HepG2 (cell line): Measurements from ENCODE around the gene GLDC. TPM values are rescaled to one million over a fixed set of nuclear protein-coding genes. Genes with fewer than 3 reads are reported as not detected.

Experiments used
- ATAC-seq: fragments of 200-7000 bp; cut with Tn5 transposase; 3 replicates; pipeline ENCODE4 v1.9.1; 2020; ENCODE audit warnings: mild to moderate bottlenecking, moderate library complexity
- BruUV-seq: library from RNA; stranded (reverse); fragments of 400-500 nt; replicated peaks from 2 replicates; lab custom pipeline; 2021; lab: Mats Ljungman, UMichigan
- CTCF ChIA-PET: fragments of 300-600 bp; formaldehyde crosslinking; extraction: SDS; loops from one replicate; lab custom pipeline; 2021; ENCODE audit warnings: low total read pairs, inconsistent platforms, low intra/inter-chr PET ratio; lab: Yijun Ruan, JAX
- POLR2A ChIA-PET: fragments of 350-600 bp; sonication (Branson Sonifier 250); formaldehyde crosslinking; loops from one replicate; lab custom pipeline; 2020; ENCODE audit warnings: antibody characterized with exemption, inconsistent platforms; lab: Yijun Ruan, JAX
- DNase-seq: peaks from one replicate; pipeline ENCODE4 v3.0.0-alpha.2; 2015; ENCODE audit warnings: low spot score
- FAIRE-seq: peaks from 3 replicates; lab custom pipeline; 2011; peaks lifted over from hg19 to GRCh38; lab: Jason Lieb, UNC
- H2AFZ ChIP-seq: one replicate; pipeline ENCODE4 v1.6.1; 2011; ENCODE audit warnings: low read length, inconsistent platforms
- H3K27ac ChIP-seq: fragments of 300-600 bp; 3 replicates; pipeline ENCODE4 v1.8.0; 2011; ENCODE audit warnings: mixed run types, mild to moderate bottlenecking, mixed read lengths, low read length, inconsistent platforms; ENCODE audit not compliant: insufficient read depth; ENCODE audit errors: extremely low read length
- H3K27me3 ChIP-seq, 2 experiments: fragments of 200-600 bp in 1 of 2; 2 replicates in 1 of 2; 3 replicates in 1 of 2; pipeline versions ENCODE4 v1.6.0 to v1.8.0; 2011; ENCODE audit warnings: low read length in 2 of 2, mild to moderate bottlenecking in 2 of 2, moderate library complexity in 2 of 2, inconsistent platforms in 1 of 2; ENCODE audit not compliant: insufficient read depth in 2 of 2, control insufficient read depth in 1 of 2
- H3K36me3 ChIP-seq, 2 experiments: fragments of 200-600 bp in 1 of 2; replicated peaks in 1 of 2; 2 replicates in 1 of 2; 3 replicates in 1 of 2; pipeline versions ENCODE4 v1.5.1 to v1.8.0; 2011; ENCODE audit warnings: low read length in 2 of 2, inconsistent platforms in 1 of 2; ENCODE audit not compliant: insufficient read depth in 2 of 2, control insufficient read depth in 1 of 2
- H3K4me1 ChIP-seq: 2 replicates; pipeline ENCODE4 v1.5.1; 2012; ENCODE audit warnings: low read length, inconsistent platforms; ENCODE audit not compliant: insufficient read depth
- H3K4me2 ChIP-seq: 2 replicates; pipeline ENCODE4 v1.6.0; 2011; ENCODE audit warnings: low read depth, low read length, inconsistent platforms
- H3K4me3 ChIP-seq, 3 experiments: fragments of 200-600 bp in 1 of 3; sonication (generic), shearing (Covaris generic) in 1 of 3; replicated peaks in 1 of 3; 2 replicates each; pipeline ENCODE4 v1.5.1; 2011 to 2016; ENCODE audit warnings: low read length in 3 of 3, inconsistent platforms in 2 of 3, low read depth in 2 of 3, mild to moderate bottlenecking in 2 of 3, control low read depth in 1 of 3, mixed read lengths in 1 of 3; ENCODE audit not compliant: insufficient read depth in 1 of 3
- H3K79me2 ChIP-seq: one replicate; pipeline ENCODE4 v1.6.1; 2011; ENCODE audit warnings: low read length, inconsistent platforms; ENCODE audit not compliant: insufficient read depth
- H3K9ac ChIP-seq: 2 replicates; pipeline ENCODE4 v1.6.0; 2011; ENCODE audit warnings: mild to moderate bottlenecking, low read depth, low read length, inconsistent platforms; ENCODE audit not compliant: insufficient read depth
- H3K9me3 ChIP-seq: 2 replicates; pipeline ENCODE4 v1.5.1; 2012; ENCODE audit warnings: mild to moderate bottlenecking, low read length
- H4K20me1 ChIP-seq: 2 replicates; pipeline ENCODE4 v1.6.0; 2011; ENCODE audit warnings: inconsistent platforms, mild to moderate bottlenecking, low read length, moderate library complexity; ENCODE audit not compliant: insufficient read depth
- E2F1 ChIP-seq: sonication (generic); formaldehyde crosslinking; IDR thresholded peaks from 2 replicates; pipeline ENCODE4 v1.5.0; 2020; ENCODE audit warnings: missing genetic modification reagents
- ESRRA ChIP-seq: sonication (generic); formaldehyde crosslinking; IDR thresholded peaks from 2 replicates; pipeline ENCODE4 v1.5.1; 2020; ENCODE audit warnings: mild to moderate bottlenecking, low read depth, missing genetic modification reagents
- KLF15 ChIP-seq: sonication (generic); formaldehyde crosslinking; IDR thresholded peaks from 2 replicates; pipeline ENCODE4 v1.8.1; 2023; ENCODE audit warnings: borderline replicate concordance, mild to moderate bottlenecking, inconsistent platforms, missing genetic modification reagents, mixed read lengths
- LCORL ChIP-seq, 2 experiments: fragments of 450-650 bp in 1 of 2; sonication (generic) in 1 of 2; formaldehyde crosslinking in 1 of 2; IDR thresholded peaks; 2 replicates each; pipeline versions ENCODE4 v1.5.0 to v1.6.1; 2017 to 2020; ENCODE audit warnings: antibody characterized with exemption in 1 of 2, missing genetic modification reagents in 1 of 2
- RCOR2 ChIP-seq: IDR thresholded peaks from 2 replicates; pipeline ENCODE4 v1.6.1; 2016; ENCODE audit warnings: missing biosample characterization, missing genetic modification reagents
- RNF219 ChIP-seq: sonication (generic); formaldehyde crosslinking; IDR thresholded peaks from 2 replicates; pipeline ENCODE4 v1.5.0; 2020; ENCODE audit warnings: mild to moderate bottlenecking, missing genetic modification reagents
- SIX1 ChIP-seq: sonication (generic); formaldehyde crosslinking; IDR thresholded peaks from 2 replicates; pipeline ENCODE4 v1.4.0; 2020; ENCODE audit warnings: missing genetic modification reagents, borderline replicate concordance
- ZNF484 ChIP-seq: sonication (generic); formaldehyde crosslinking; IDR thresholded peaks from 2 replicates; pipeline ENCODE4 v1.5.1; 2020; ENCODE audit warnings: mild to moderate bottlenecking, low read depth, missing genetic modification reagents, borderline replicate concordance
- WGBS: methylation state at CpG from one replicate; pipeline ENCODE4 v1.1.6; 2017; ENCODE audit warnings: low lambda C conversion rate; 5-methylcytosine and 5-hydroxymethylcytosine counted together
- in situ Hi-C: cut with HindIII; loops from 2 replicates; pipeline ENCODE4 v1.10.0; 2017; ENCODE audit warnings: low pct_unique_long_range_greater_than_20kb; ENCODE audit not compliant: extremely low pct_ligation_motif_present
- intact Hi-C: fragments of 100-400 bp; cut with micrococcal nuclease; formaldehyde crosslinking; loops from one replicate; pipeline ENCODE4 v1.10.0; 2022; ENCODE audit not compliant: unreplicated experiment
- polyA plus RNA-seq, 8 experiments: library from polyadenylated mRNA; depleted of rRNA in 3 of 8; stranded (reverse) in 7 of 8; unstranded in 1 of 8; fragments of >200 nt; fragmentation: Illumina TruSeq in 4 of 8; extraction: Trizol in 4 of 8; gene quantifications; 2 replicates each; pipeline versions ENCODE4 v1.2.1 to v1.2.3, GENCODE V29; 2011 to 2016; ENCODE audit warnings: low read depth in 4 of 8, missing spikeins in 1 of 8, mixed read lengths in 1 of 8; ENCODE audit not compliant: insufficient read depth in 1 of 8
- total RNA-seq, 5 experiments: library from RNA; depleted of rRNA; stranded (reverse); fragments of >200 nt; fragmentation: Illumina TruSeq; extraction: Trizol; gene quantifications; 2 replicates each; pipeline ENCODE4 v1.2.3, GENCODE V29; 2016; ENCODE audit warnings: low read depth in 1 of 5
- TF ChIP-seq, protein P1 (sequence below): sonication (generic); formaldehyde crosslinking; IDR thresholded peaks from 2 replicates; pipeline ENCODE4 v1.4.0; 2020; ENCODE audit warnings: mild to moderate bottlenecking, low read depth, missing genetic modification reagents
- TF ChIP-seq, protein P2 (sequence below): sonication (generic); formaldehyde crosslinking; IDR thresholded peaks from 2 replicates; pipeline ENCODE4 v1.4.0; 2020; ENCODE audit warnings: missing genetic modification reagents
- TF ChIP-seq, protein P3 (sequence below): sonication (generic); formaldehyde crosslinking; IDR thresholded peaks from 2 replicates; pipeline ENCODE4 v1.9.0; 2021; ENCODE audit warnings: missing genetic modification reagents, borderline replicate concordance

The GLDC gene
- total and polyA plus RNA-seq, 2 of the 13 experiments (the other 11 are each of a cell fraction or from before 2014, with no cell fraction given) = 59.3 to 115 TPM

DNA sequence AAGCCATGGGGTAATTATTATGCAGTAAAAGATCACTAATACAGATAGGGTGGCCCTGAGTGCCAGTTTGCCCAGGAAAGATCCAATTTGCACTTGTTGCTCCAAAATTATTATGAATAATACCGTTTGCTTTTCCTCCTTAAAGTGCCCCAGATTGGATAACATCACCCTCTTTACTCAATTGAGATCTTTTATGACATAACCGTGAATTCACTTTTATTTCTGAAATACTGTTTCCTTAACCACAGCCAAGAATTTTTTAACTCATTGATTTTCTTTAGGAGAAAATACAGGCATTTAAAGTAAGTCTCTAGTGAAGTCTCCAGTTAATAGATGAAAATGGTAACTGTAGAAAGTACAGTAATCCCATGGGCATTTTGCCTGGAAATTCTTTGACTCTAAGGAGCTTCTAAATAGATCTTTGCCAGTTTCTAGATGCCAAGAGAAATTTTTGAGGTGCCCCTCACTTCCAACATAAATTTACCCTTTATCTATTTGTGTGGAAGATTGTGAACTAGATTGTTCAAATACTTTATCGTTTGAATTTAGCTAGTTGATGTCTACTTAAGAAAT, 133.4 kb downstream of the GLDC start:
- intact Hi-C loops (no loop called here), in situ Hi-C loops (no loop called here)
- Histone ChIP-seq H3K4me3 (no peak overlapping the region), H3K9ac (no peak overlapping the region), H2AFZ (no peak overlapping the region), H3K4me2 (no peak overlapping the region), H3K27me3 (no peaks in the 10 kb centered on the region), H3K36me3 (peaks cover 0 to 2% of the 10 kb centered on the region in 2 experiments; a peak in 2 of 5 replicates), H3K9me3 (no peaks in the 10 kb centered on the region), H4K20me1 (no peaks in the 10 kb centered on the region), H3K4me1 (no peaks in the 10 kb centered on the region), H3K27ac (no peak overlapping the region), H3K79me2 (no peaks in the 10 kb centered on the region)
- BruUV-seq = no TSS peak
- DNase-seq (no peak), FAIRE-seq (no peak), ATAC-seq (no peak)
- POLR2A ChIA-PET = no interaction called here
- CTCF ChIA-PET = no interaction called here
- TF ChIP-seq KLF15 (CRISPR knock-in tag) (no peak), SIX1 (CRISPR knock-in tag) (no peak), E2F1 (CRISPR knock-in tag) (no peak), LCORL (IDR thresholded peaks at IDR 0.05) (no peak), LCORL (CRISPR knock-in tag; IDR thresholded peaks at IDR 0.05) (no peak), RCOR2 (CRISPR knock-in tag) (no peak), ZNF484 (CRISPR knock-in tag) (no peak), ESRRA (CRISPR knock-in tag) (no peak), RNF219 (CRISPR knock-in tag) (no peak)
- TF ChIP-seq, protein P1, sequence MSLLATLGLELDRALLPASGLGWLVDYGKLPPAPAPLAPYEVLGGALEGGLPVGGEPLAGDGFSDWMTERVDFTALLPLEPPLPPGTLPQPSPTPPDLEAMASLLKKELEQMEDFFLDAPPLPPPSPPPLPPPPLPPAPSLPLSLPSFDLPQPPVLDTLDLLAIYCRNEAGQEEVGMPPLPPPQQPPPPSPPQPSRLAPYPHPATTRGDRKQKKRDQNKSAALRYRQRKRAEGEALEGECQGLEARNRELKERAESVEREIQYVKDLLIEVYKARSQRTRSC = no peak
- TF ChIP-seq, protein P2, sequence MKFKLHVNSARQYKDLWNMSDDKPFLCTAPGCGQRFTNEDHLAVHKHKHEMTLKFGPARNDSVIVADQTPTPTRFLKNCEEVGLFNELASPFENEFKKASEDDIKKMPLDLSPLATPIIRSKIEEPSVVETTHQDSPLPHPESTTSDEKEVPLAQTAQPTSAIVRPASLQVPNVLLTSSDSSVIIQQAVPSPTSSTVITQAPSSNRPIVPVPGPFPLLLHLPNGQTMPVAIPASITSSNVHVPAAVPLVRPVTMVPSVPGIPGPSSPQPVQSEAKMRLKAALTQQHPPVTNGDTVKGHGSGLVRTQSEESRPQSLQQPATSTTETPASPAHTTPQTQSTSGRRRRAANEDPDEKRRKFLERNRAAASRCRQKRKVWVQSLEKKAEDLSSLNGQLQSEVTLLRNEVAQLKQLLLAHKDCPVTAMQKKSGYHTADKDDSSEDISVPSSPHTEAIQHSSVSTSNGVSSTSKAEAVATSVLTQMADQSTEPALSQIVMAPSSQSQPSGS (CRISPR knock-in tag) = no peak
- TF ChIP-seq, protein P3, sequence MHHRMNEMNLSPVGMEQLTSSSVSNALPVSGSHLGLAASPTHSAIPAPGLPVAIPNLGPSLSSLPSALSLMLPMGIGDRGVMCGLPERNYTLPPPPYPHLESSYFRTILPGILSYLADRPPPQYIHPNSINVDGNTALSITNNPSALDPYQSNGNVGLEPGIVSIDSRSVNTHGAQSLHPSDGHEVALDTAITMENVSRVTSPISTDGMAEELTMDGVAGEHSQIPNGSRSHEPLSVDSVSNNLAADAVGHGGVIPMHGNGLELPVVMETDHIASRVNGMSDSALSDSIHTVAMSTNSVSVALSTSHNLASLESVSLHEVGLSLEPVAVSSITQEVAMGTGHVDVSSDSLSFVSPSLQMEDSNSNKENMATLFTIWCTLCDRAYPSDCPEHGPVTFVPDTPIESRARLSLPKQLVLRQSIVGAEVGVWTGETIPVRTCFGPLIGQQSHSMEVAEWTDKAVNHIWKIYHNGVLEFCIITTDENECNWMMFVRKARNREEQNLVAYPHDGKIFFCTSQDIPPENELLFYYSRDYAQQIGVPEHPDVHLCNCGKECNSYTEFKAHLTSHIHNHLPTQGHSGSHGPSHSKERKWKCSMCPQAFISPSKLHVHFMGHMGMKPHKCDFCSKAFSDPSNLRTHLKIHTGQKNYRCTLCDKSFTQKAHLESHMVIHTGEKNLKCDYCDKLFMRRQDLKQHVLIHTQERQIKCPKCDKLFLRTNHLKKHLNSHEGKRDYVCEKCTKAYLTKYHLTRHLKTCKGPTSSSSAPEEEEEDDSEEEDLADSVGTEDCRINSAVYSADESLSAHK (CRISPR knock-in tag) = no peak
- 86% methylated on average over 3 of the region's 3 CpGs for WGBS
